GM11168 (cell line): ENCODE results near the gene PSMB9.

ENCODE experiments used
- in situ Hi-C: fragments of 300-500 bp; cut with MboI; formaldehyde crosslinking; loops from one replicate; pipeline ENCODE4 v1.12.0; 2022; ENCODE audit warnings: low sequenced_read_pairs; ENCODE audit not compliant: unreplicated experiment

PSMB9 gene

DNA sequence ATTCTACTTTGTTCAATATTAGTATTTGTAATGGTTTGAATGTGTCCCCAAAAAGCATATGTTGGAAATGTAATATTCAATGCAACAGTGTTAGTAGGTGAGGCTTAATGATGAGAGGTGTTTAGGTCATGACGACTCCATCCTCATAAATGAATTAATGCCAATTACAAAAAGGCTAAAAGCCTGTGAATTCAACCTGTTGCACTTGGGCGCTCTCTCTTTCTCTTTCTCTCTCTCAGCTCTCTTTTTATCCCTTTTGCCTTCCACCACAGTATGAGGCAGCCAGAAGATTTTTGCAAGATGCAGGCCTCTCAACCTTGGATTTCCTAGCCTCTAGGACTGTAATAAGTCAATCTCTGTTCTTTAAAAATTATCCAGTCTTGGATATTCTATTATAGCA is 34.6 kb downstream of the PSMB9 start:
- in situ Hi-C loops, result loop anchor here (5.0 to 10.0 kb wide), 2 partner anchors 49 to 86 kb away; no protein-coding TSS in a partner anchor

DNA sequence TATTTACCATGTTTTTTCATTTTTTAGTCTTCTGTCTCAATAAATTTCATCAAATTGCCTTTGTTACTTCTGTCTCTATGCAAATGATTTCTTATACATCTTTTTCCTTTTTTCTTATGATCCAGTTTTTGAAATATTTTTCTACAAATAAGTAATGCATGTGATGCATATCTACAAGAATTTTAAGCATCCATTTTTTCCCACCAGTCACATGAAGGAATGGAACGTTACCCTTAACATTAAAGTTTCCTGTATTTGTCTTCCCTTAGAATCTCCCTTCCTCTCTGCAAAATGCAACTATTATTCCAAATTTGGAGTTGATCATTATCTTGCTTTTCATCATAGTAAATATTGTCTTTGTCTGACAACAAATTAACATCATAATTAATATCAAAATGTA is 35.5 kb downstream of the PSMB9 start:
- in situ Hi-C loops, result loop anchor here (5.0 to 10.0 kb wide), 2 partner anchors 48 to 85 kb away; no protein-coding TSS in a partner anchor

DNA sequence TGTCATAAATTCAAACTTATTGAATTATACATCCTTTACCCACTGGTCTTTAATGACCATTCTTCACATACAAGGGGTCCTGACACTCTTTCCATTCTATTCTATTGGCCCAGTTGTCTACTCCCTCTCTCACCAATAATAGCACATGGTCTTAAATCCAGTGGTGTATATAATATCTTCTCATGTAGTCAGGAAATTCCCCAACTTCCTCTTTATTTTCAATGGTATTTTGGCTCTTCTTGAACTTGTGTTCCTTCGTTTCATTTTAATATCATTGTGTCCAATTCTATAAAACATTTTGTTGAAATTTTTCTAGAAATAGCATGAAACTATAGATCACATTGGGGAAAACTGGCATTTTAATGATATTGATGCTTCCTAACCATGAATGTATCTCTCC is 36.8 kb downstream of the PSMB9 start:
- in situ Hi-C loops, result loop anchor here (5.0 kb wide), 1 partner anchor 101 kb away; no protein-coding TSS in a partner anchor

DNA sequence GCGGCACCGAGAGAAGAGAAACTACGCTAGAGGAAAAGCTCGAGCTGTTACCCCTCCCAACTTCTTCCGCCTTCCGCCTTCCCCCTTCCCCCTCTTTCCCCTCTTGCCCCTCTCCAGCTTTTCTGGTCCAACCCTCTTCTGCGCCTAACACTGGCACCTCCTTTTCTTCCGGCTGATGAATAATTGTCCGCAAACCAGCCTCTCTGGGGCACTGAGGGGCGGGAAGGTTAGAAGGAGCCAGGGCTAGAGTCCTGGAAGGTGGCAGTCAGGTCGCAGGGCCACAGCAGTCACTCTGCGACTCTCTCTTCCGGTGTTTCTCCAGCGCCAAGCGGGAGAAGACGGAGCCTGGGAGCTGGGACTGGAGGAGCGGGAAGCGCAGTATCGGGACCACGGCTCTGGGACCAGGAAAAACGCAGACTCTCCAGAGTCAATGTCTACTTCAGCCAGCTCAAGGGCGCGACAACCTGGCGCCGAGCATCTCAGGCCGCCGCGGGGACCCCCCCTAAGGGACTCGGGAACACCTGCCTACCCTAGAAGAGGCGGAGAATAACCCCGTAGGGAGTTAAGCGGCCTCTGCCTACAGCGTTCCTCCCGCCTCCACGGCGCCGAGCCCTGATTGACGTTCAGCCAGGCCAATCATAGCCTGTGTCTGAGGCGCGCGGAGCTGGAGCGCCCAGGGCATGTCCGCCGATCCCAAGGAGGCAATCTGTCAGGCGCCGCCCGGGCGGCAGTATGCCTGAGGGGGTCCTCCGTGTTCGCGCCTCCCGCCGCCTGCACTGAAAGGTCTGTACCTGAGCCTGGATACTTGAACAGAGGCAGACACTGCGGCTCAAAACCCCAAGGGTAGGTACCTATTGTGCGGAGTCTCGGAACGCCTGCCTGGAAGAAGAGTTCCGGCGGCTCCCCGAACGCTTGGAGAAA is 40.4 kb downstream of the PSMB9 start:
- in situ Hi-C loops, result loop anchor here (5.0 kb wide), 1 partner anchor 98 kb away; no protein-coding TSS in a partner anchor

DNA sequence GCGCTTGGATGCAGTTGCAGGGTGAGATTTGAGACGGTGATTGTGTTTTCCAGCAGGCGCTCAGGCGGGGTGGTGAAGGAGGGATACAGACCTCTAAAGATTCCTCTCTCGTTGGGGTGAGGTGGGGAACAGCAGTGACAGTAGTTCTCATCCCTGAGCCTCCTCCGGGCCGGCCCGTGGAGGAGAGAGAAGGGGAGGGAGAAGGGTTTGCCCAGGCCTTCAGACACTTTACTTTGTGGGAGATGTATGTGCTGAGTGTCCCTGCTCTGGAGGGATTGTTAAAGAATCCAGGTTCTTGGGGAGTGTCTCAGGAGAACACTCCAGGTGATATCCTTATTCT is 41.0 kb downstream of the PSMB9 start:
- in situ Hi-C loops, result no loop called here

DNA sequence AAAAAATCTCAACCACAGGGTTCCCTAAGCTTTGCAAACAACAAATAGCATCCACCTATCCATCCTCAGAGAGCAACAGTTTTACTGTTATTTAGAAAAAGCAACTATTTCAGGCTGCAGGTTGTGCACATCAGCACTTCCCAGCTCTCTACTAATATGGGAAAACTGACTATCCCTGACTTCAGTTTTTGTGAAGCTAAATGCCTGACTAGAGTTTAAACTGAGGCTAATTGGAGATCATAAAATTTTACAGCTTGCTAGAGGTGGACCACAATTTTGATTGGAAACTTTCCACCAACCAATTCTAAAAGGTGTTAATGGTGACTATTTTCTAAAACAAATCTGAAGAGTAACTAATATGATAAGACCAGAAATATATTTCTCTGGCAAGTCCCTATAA is 50.0 kb downstream of the PSMB9 start:
- in situ Hi-C loops, result no loop called here

DNA sequence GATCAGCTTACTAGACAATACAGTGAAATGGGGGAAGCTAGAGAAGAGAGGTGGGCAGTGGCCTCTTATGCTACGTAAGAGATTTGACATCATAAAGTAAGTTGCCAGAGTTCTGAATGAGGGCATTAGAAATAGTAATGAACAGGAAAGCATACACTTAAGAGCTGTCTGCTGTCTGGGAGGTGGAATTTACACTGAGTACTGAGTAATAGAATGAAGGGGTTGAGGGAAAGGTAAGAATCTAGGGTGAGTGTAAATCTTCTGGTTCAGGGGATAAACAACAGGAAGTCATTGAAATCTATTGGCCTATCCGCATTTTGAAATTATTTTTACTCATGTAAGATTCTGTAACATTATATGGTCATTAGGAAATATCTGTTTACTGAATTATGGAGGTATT is 51.1 kb downstream of the PSMB9 start:
- in situ Hi-C loops, result no loop called here

DNA sequence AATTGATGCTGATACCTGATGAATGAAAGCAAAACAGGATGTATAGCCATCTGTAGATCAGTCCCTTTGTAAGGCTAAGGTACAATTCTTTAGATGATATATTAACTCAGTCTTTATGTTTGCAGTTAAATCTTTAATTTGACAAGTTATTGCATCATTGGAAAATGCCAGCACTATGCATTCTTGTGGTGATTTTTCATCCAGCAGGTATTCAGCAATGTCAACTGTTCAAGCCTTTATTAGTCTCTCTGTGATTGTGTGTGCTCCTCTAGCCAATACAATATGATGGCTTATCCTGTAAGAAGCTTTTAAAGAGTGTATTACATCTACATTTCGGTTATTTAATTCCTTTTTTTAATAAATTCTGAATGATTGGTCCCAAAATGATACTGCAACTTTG is 52.5 kb downstream of the PSMB9 start:
- in situ Hi-C loops, result no loop called here

DNA sequence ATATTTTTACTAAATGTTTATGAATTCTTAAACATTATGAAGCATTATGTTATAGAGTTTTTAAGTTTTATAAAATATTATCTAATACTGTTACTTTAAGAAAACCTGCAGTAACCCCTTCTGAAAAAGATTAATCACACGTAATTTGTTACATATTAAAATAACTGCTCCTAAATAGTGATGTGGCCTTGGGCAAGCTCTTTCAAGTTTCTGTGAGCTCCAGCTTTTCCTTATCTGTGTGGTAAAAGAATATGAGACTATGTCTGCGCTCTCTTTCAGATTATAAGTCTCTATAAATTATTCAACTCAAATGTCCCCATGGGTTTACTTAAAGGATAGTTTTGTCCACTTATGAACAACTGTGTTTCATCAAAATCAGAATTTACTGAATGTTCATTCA is 54.9 kb downstream of the PSMB9 start:
- in situ Hi-C loops, result no loop called here
